Fibroblast of the aortic adventitia (primary cell): ENCODE data around the gene EEPD1. TPM values are rescaled to one million over a fixed set of nuclear protein-coding genes. Genes with fewer than 3 reads are reported as not detected.

ENCODE experiments used
- DNase-seq: peaks from one replicate; pipeline ENCODE4 v3.0.0-alpha.2; 2010; ENCODE audit warnings: low read depth
- H3K4me3 ChIP-seq: 2 replicates; pipeline ENCODE4 v1.5.1; 2011; ENCODE audit warnings: low read depth, mild to moderate bottlenecking, control low read depth, low read length, moderate library complexity
- CTCF ChIP-seq: IDR thresholded peaks from 2 replicates; pipeline ENCODE4 v1.5.1; 2011; ENCODE audit warnings: mild to moderate bottlenecking, low read length, control low read depth, inconsistent platforms; ENCODE audit not compliant: insufficient read depth
- total RNA-seq: library from RNA; depleted of rRNA; stranded (reverse); fragments of >200 nt; gene quantifications from 2 replicates; pipeline ENCODE4 v1.2.3, GENCODE V29; 2012; ENCODE audit warnings: low replicate concordance

Gene EEPD1
- total RNA-seq, 1 donor: 5.2 TPM

DNA sequence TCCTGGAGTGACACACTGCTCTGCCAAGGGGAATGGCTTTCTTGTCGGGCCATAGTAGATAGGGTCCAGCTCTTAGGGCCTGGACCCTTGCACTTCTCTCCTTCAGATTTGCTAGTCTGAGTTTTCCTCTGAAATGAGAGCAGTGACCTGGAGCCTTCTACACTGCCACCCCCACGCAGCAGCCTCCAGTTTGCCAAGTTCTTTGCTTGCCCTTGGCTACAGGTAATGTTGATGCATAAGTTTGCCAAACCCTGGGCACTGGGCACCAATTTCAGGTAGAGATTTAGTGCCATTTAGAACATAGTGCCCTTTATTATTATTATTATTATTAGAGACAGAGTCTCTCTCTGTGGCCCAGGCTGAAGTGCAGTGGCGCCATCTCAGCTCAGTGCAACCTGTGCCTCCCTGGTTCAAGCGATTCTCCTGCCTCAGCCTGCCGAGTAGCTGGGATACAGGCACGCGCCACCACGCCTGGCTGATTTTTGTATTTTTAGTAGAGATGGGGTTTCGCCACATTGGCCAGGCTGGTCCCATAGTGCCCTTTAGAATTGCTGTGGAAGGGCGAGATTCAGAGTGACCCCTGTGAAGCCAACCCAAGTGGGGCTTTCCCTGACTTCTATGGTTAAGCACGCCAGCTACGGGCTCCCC is 14.5 kb downstream of the EEPD1 start:
- no peak for TF ChIP-seq CTCF

GRCh38 chr7:36171503-36171902 is 18.4 kb downstream of the EEPD1 start:
- no peak for DNase-seq
- TF ChIP-seq CTCF: no peak
- no peak overlapping the region for H3K4me3 ChIP-seq

More for the DNA sequence above, 14.5 kb downstream of the EEPD1 start:
- no peak for DNase-seq
- H3K4me3 ChIP-seq: no peak overlapping the region

DNA sequence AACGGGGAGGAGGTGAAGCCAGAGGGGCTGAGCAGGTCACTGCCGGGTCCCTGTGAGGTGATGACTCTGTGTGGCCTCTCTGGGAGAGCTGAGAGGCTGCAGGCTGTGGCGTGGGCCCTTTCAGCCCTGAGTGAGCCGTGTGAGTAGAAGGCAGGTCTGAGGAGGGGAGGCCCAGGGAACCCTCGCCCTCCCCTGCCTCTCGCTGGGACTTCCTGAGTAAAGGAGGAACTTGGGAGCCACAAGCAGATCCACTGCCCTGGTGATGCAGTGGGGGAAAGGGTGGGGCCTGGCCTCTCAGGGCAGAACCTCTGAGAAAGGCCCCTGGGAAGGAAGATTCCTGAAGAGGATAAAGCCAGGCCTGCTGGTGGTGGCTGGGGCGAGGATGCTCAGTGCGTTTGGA is 22.8 kb downstream of the EEPD1 start:
- DNase-seq: no peak
- TF ChIP-seq CTCF: no peak
- H3K4me3 ChIP-seq: no peak overlapping the region

- TF ChIP-seq CTCF: no peak
- H3K4me3 ChIP-seq: no peak overlapping the region
- no peak for DNase-seq
Observed at GRCh38 chr7:36176697-36177096, 23.6 kb downstream of the EEPD1 start.

DNA sequence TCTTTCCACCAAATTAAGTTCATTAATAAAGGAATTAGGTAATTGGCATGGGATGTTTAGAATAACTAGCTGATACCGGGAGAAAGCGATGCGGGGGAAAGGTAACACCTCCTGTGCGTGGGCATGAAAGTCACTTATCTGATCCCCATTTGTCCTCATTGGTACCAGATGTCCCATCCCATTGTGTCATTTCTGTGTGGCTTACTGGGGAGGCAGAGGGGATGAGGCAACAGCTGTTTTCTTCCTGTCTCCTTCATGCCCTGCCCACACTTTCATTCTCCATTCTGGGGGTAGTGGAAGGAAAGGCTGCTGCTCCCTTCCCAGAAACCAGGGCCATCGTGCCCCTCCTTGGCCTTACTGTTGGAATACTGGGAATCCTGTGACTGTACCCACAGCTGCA is 27.1 kb downstream of the EEPD1 start:
- no peak for TF ChIP-seq CTCF
- no peak for DNase-seq
- no peak overlapping the region for H3K4me3 ChIP-seq

- TF ChIP-seq CTCF: no peak
- DNase-seq: no peak
- H3K4me3 ChIP-seq: no peak overlapping the region
Observed at GRCh38 chr7:36181668-36182067, 28.6 kb downstream of the EEPD1 start.
